Effector CD8-positive, alpha-beta T cell (primary cell): Measurements from ENCODE around the gene CCDC40.
"Not testable (repeated sequence)": the region's sequence is repeated elsewhere in the genome, so short reads cannot be mapped to it uniquely, and the experiment has no call there.

Source experiments
- DNase-seq: peaks from one replicate; lab custom pipeline; 2025; lab: John Stamatoyannopoulos, UW

The CCDC40 gene

GRCh38 chr17:80045703-80046102 lies 9.3 kb downstream of the CCDC40 start:
- DNase-seq = no peak

DNA sequence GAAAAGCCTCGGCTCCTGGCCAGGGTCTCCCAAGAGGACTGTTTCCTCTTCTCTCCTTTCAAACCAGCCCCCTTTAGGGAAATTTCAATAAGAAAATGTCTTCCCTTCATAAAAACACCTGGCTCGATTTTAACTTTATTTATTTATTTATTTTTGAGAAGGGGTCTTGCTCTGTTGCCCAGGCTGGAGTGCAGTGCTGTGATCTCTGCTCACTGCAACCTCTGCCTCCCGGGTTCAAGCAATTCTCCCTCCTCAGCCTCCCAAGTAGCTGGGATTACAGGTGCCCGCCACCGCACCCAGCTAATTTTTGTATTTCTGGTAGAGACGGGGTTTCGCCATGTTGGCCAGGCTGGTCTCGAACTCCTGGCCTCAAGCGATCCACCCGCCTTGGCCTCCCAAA lies 10.3 kb downstream of the CCDC40 start:
- not testable (repeated sequence) for DNase-seq

- no peak for DNase-seq
Observed at GRCh38 chr17:80047176-80047575, 10.7 kb downstream of the CCDC40 start.

GRCh38 chr17:80049986-80050385 lies 13.5 kb downstream of the CCDC40 start:
- no peak for DNase-seq

GRCh38 chr17:80050706-80051105 lies 14.3 kb downstream of the CCDC40 start:
- DNase-seq = no peak

- no peak for DNase-seq
Observed at GRCh38 chr17:80051681-80052080, 15.2 kb downstream of the CCDC40 start.

DNA sequence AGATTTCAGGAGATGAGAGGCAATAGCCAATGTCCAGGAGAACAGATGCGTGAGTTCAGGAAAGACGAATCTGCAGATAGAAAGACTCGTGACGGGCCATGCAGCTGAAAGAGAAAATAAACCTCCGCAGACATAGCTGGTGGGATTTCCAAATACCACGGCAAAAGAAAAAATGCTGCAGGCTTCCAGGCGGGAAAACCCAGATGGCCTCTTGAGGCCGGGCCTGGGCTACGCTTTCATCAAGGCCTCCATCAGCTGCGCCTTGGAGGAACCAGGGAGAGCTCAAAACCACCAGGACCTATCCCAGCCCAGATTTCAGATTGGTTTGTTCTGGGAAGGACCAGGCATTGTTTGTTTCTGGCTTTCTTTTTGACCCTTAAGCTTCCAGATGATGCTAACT lies 16.7 kb downstream of the CCDC40 start:
- no peak for DNase-seq

GRCh38 chr17:80055597-80055996 lies 19.2 kb downstream of the CCDC40 start:
- DNase-seq = no peak

DNA sequence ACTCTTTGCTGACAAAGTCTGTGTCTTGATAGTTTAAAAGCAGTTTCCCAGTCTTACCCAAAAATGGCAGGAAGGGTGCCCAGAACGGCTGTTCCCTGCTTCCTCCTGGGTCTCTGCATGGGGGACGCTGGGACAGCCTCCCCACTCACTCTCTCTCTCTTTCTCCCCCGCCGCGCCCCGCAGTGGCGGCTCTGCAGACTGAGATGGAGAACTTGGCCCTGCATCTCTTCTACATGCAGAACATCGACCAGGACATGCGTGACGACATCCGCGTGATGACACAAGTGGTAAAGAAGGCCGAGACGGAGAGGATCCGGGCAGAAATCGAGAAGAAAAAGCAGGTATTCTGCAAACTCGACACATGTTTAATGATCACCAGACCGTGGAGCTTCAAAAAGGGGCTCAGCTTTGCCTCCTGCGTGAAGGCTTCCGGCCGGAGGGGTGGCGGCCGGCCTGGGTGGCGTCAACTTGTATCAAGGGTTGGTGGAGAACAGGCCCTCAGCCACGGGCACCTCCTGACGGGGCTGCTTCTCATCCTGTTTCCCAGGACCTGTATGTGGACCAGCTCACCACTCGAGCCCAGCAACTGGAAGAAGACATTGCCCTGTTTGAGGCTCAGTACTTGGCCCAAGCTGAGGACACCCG lies 22.0 kb downstream of the CCDC40 start:
- DNase-seq = no peak

DNA sequence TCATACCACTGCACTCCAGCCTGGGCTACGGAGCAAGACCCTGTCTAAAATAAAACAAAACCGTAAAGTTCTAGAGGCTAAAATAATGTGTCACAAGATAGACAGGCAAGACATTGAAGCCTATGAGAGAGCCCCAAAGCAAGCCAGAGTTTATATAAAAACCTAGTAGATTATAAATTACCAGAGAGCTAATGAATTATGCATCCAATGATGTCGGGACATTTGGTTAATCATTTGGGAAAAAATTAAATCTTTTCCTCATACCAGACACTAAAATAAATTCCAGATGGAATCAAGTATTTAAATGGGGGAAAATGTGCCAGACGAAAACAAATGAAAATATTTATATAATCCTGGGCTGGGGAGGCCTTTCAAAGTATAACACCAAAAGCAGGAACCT lies 24.2 kb downstream of the CCDC40 start:
- no peak for DNase-seq

GRCh38 chr17:80061421-80061820 lies 25.0 kb downstream of the CCDC40 start:
- no peak for DNase-seq

DNA sequence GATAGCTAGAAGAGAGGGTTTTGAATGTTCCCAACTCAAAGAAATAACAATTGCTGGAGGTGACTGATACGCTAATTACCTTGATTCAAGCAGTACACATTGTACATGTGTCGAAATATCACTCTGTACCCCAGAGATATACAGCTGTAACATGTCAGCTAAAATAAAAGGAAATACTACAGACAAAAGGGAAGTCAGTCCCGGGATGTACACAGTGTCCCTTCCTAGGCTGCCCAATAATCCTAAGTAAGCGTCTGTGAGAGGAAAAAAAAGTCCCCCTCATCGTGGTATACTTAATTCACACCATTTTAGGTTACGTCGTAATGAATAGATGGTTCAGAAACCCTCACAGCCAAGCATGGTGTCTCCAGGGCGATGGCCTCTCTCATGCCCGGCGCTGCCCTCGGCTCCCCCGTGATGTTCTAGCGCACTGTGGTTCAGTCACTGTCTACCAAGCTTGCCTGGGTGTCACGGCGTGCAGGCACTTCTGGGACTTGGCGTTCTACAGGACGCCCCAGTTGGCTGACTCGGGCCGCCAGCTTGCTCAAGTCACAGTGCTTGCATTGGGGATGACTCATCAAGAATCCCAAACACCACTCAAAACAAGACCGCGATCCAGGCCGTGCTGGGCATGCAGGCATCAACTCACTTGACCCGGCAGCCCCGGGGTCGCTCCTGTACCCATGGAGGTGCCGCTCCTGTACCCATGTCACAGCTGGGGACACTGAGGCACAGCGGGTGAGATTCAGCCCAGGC lies 27.6 kb downstream of the CCDC40 start:
- DNase-seq = no peak

DNA sequence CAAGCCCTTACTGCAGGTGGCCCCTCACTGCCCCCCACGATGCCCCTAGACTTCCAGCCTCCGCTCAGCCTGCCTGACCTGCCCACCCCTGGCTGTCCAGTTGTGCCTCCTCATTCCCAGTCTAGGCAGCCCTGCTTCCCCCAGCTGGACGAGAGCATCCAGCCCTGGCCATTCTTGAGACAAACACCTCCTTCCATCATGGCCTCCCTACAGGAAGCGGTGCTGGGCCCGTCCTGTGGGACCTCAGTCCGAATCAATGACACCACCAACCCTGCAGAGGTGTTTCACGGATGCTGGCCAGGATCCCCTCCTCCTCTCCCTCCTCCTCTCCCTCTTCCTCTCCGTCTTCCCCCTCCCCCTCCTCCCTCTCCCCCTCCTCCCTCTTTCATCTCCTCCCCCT lies 28.3 kb downstream of the CCDC40 start:
- DNase-seq = no peak

DNA sequence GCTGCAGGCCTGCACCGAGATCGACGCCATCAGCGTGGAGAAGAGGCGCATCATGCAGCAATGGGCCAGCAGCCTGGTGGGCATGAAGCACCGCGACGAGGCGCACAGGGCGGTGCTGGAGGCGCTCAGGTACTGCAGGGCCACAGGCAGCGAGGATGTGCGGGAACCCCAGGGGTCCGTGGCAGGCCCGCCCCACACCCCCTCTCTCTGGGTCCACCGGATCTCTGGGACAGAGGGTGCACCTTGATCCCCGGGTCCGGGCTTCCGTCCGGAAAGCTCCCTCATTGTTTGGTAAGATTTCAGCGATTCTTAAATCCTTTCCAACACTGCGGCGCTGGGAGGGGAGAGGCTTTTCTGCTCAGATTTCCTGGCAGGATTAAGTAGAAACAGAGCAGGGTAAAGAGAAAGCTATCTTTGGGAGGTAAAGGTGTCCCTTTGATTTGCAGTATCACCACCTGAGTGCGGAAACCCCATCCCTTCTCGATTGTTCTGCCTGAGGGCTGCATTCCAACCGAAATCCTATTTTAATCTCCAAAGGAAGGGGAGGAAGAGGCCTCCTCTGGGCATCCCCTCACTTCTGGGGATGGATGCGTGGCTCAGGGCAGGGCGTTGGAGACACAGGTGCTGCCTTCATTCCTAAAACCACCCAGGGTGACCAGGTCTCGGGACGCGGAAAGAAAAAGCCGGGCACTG lies 29.2 kb downstream of the CCDC40 start:
- no peak for DNase-seq

GRCh38 chr17:80067393-80067986 lies 31.0 kb downstream of the CCDC40 start:
- no peak for DNase-seq

DNA sequence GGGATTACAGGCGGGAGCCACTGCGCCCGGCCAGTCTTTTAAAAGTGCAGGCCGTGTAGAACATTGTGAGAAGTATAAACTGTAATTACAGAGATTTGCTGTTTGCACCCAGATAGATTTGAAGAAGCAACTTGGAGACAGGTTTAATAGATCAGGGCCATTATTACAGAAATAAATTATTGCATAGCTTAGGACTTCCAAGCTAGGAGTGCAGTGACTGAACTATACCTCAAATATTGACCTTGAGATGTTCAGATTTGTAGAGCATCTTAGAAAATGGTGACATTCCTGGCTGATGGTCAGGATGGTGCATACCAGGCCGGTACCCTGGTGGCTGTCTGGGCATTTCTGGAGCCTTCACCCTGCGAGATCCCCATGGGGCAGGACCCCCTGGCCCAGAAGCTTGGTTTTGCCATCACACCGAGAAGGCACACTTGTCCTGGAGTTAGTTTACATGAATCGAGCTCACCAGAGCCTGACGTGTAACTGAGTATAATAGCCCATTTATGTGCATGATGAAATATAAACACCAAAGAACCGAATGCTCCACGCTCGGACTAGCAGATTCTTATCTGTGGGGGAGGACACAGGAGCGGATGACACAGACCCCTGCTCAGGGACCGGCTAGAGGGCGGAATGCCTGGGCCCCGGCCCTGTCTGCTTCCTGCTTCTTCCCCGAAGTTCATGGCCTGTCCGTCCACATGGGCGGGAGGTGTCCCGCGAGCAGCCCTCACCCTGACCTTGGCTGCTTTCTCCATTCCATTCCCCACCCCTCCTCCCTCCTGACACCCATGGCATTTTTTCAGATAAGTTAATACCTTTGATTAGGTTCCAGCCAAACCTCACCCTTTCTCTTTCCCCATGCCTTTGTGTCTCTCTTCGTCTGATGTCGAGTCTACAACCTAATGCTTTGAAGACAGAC lies 32.1 kb downstream of the CCDC40 start:
- DNase-seq = no peak

- DNase-seq = no peak
Observed at GRCh38 chr17:80070375-80071115, 34.1 kb downstream of the CCDC40 start.

- no peak for DNase-seq
Observed at GRCh38 chr17:80071116-80071841, 34.8 kb downstream of the CCDC40 start.

GRCh38 chr17:80072410-80072809 lies 36.0 kb downstream of the CCDC40 start:
- DNase-seq = no peak

DNA sequence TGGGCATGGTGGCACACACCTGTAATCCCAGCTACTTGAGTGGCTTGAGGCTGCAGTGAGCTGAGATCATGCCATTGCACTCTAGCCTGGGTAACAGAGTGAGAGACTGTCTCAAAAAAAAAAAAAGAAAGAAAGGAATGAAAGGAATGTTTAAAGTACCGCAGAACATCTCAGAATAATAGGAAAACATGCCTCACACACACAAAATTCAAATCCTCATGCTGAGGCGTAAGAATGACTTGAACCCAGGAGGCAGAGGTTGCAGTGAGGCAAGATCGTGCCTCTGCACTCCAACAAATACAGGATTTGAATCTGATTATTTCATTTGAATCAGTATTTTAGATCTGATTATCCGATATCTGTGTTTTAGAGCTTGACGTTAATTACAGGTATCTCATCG lies 43.6 kb downstream of the CCDC40 start:
- DNase-seq = no peak
